NCI-H2196 treated with DMSO at 0.1 percent for 48 hours (cell line): Measurements from ENCODE around the gene ARHGDIB.

ENCODE experiments used
- DNase-seq: peaks from one replicate; lab custom pipeline; 2025; ENCODE audit not compliant: unreplicated experiment; lab: John Stamatoyannopoulos, UW

The ARHGDIB gene

GRCh38 chr12:14957551-14958168 is 3.7 kb downstream of the ARHGDIB start:
- no peak for DNase-seq

GRCh38 chr12:14956905-14957304 is 4.5 kb downstream of the ARHGDIB start:
- no peak for DNase-seq

GRCh38 chr12:14956024-14956891 is 5.1 kb downstream of the ARHGDIB start:
- DNase-seq: no peak

- DNase-seq: no peak
These were observed 7.1 kb downstream of the ARHGDIB start for GRCh38 chr12:14954269-14954668.

- DNase-seq: no peak
These were observed 7.6 kb downstream of the ARHGDIB start for GRCh38 chr12:14953752-14954151.

- no peak for DNase-seq
These were observed 9.0 kb downstream of the ARHGDIB start for GRCh38 chr12:14952299-14952921.

GRCh38 chr12:14951851-14952250 is 9.6 kb downstream of the ARHGDIB start:
- DNase-seq: no peak

- no peak for DNase-seq
These were observed 10.2 kb downstream of the ARHGDIB start for GRCh38 chr12:14950982-14951746.

GRCh38 chr12:14950421-14950820 is 11.0 kb downstream of the ARHGDIB start:
- no peak for DNase-seq

GRCh38 chr12:14949631-14950030 is 11.8 kb downstream of the ARHGDIB start:
- DNase-seq: no peak

- DNase-seq: no peak
These were observed 12.7 kb downstream of the ARHGDIB start for GRCh38 chr12:14948672-14949071.

- no peak for DNase-seq
These were observed 14.5 kb downstream of the ARHGDIB start for GRCh38 chr12:14946861-14947260.

GRCh38 chr12:14946162-14946561 is 15.2 kb downstream of the ARHGDIB start:
- DNase-seq: no peak

GRCh38 chr12:14942196-14942931 is 19.0 kb downstream of the ARHGDIB start:
- no peak for DNase-seq

GRCh38 chr12:14941369-14941768 is 20.0 kb downstream of the ARHGDIB start:
- no peak for DNase-seq

GRCh38 chr12:14938301-14938700 is 23.1 kb downstream of the ARHGDIB start, which contains the start of gene ERP27:
Gene ERP27 (minus strand): TSS chr12:14938537. CDS start chr12:14938508, 29 bp downstream.
- DNase-seq: no peak

- DNase-seq: no peak
These were observed 23.7 kb downstream of the ARHGDIB start for GRCh38 chr12:14937689-14938088.

GRCh38 chr12:14937014-14937413 is 24.4 kb downstream of the ARHGDIB start:
- DNase-seq: no peak

GRCh38 chr12:14936224-14936861 is 25.1 kb downstream of the ARHGDIB start:
- no peak for DNase-seq

- no peak for DNase-seq
These were observed 26.4 kb downstream of the ARHGDIB start for GRCh38 chr12:14935031-14935430.
